Measurements from ENCODE around the gene NHERF1.

GRCh38 chr17:74703311-74703710 lies 45.1 kb upstream of the NHERF1 start:
- TF ChIP-seq, protein P1, sequence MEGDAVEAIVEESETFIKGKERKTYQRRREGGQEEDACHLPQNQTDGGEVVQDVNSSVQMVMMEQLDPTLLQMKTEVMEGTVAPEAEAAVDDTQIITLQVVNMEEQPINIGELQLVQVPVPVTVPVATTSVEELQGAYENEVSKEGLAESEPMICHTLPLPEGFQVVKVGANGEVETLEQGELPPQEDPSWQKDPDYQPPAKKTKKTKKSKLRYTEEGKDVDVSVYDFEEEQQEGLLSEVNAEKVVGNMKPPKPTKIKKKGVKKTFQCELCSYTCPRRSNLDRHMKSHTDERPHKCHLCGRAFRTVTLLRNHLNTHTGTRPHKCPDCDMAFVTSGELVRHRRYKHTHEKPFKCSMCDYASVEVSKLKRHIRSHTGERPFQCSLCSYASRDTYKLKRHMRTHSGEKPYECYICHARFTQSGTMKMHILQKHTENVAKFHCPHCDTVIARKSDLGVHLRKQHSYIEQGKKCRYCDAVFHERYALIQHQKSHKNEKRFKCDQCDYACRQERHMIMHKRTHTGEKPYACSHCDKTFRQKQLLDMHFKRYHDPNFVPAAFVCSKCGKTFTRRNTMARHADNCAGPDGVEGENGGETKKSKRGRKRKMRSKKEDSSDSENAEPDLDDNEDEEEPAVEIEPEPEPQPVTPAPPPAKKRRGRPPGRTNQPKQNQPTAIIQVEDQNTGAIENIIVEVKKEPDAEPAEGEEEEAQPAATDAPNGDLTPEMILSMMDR (IDR thresholded peaks at IDR 0.05; ENCODE audit: low read length) = no peak
- TF ChIP-seq EZH2 (optimal IDR thresholded peaks at IDR 0.05; ENCODE audit: low read depth, low read length) = no peak
